H9 (cell line): ENCODE results near the gene TAOK2. TPM values are rescaled to one million over a fixed set of nuclear protein-coding genes. Genes with fewer than 3 reads are reported as not detected.

Experiments
- DNase-seq: peaks from one replicate; pipeline ENCODE4 v3.0.0-alpha.2; 2017
- H2AFZ ChIP-seq: one replicate; pipeline ENCODE4 v1.6.1; 2013; ENCODE audit warnings: mild to moderate bottlenecking, low read length, control low read depth, moderate library complexity
- H2AK5ac ChIP-seq: 2 replicates; pipeline ENCODE4 v1.6.1; 2013; ENCODE audit warnings: low read length, control low read depth, mixed read lengths; ENCODE audit not compliant: insufficient read length
- H2BK120ac ChIP-seq: one replicate; pipeline ENCODE4 v1.6.1; 2013; ENCODE audit warnings: low read depth, mild to moderate bottlenecking, low read length, control low read depth, inconsistent platforms; ENCODE audit not compliant: poor library complexity, severe bottlenecking
- H2BK12ac ChIP-seq: 2 replicates; pipeline ENCODE4 v1.6.1; 2013; ENCODE audit warnings: low read length, control low read depth, mixed read lengths, low read depth; ENCODE audit not compliant: insufficient read length
- H2BK15ac ChIP-seq: 2 replicates; pipeline ENCODE4 v1.6.1; 2013; ENCODE audit warnings: low read depth, low read length, control low read depth
- H2BK20ac ChIP-seq: one replicate; pipeline ENCODE4 v1.6.1; 2013; ENCODE audit warnings: low read depth, mild to moderate bottlenecking, low read length, control low read depth, inconsistent platforms; ENCODE audit not compliant: poor library complexity, severe bottlenecking
- H2BK5ac ChIP-seq: 2 replicates; pipeline ENCODE4 v1.6.1; 2013; ENCODE audit warnings: low read length, control low read depth, mixed read lengths; ENCODE audit not compliant: insufficient read length
- H3K14ac ChIP-seq: 2 replicates; pipeline ENCODE4 v1.6.1; 2013; ENCODE audit warnings: low read length, control low read depth; ENCODE audit not compliant: insufficient read depth
- H3K18ac ChIP-seq: 2 replicates; pipeline ENCODE4 v1.6.1; 2013; ENCODE audit warnings: low read depth, mild to moderate bottlenecking, mixed read lengths, low read length, control low read depth; ENCODE audit not compliant: insufficient read length
- H3K23ac ChIP-seq: 2 replicates; pipeline ENCODE4 v1.6.1; 2013; ENCODE audit warnings: low read length, control low read depth, mixed read lengths, low read depth; ENCODE audit not compliant: insufficient read length
- H3K23me2 ChIP-seq: 2 replicates; pipeline ENCODE4 v1.6.1; 2013; ENCODE audit warnings: low read depth, mild to moderate bottlenecking, mixed read lengths, low read length, control low read depth; ENCODE audit not compliant: insufficient read length, poor library complexity, severe bottlenecking
- H3K27ac ChIP-seq: 2 replicates; pipeline ENCODE4 v1.5.1; 2013; ENCODE audit warnings: low read length, control low read depth, mixed read lengths, low read depth; ENCODE audit not compliant: insufficient read length
- H3K27me3 ChIP-seq: 2 replicates; pipeline ENCODE4 v1.6.1; 2013; ENCODE audit warnings: low read length, control low read depth, inconsistent platforms; ENCODE audit not compliant: insufficient read depth
- H3K4ac ChIP-seq: 2 replicates; pipeline ENCODE4 v1.6.1; 2013; ENCODE audit warnings: low read depth, mild to moderate bottlenecking, control low read depth, inconsistent platforms, low read length, moderate library complexity
- H3K4me1 ChIP-seq: 2 replicates; pipeline ENCODE4 v1.6.1; 2013; ENCODE audit warnings: low read length, control low read depth, inconsistent platforms; ENCODE audit not compliant: insufficient read depth
- H3K4me2 ChIP-seq: 2 replicates; pipeline ENCODE4 v1.6.1; 2013; ENCODE audit warnings: low read length, control low read depth, mixed read lengths; ENCODE audit not compliant: insufficient read length, insufficient read depth
- H3K56ac ChIP-seq: 2 replicates; pipeline ENCODE4 v1.6.1; 2013; ENCODE audit warnings: low read depth, mild to moderate bottlenecking, mixed read lengths, low read length, control low read depth; ENCODE audit not compliant: insufficient read length
- H3K79me1 ChIP-seq: 2 replicates; pipeline ENCODE4 v1.6.1; 2013; ENCODE audit warnings: low read depth, mild to moderate bottlenecking, moderate library complexity, low read length, control low read depth, inconsistent platforms; ENCODE audit not compliant: insufficient read depth, poor library complexity, severe bottlenecking
- H3K79me2 ChIP-seq: 2 replicates; pipeline ENCODE4 v1.6.1; 2013; ENCODE audit warnings: low read length, control low read depth, inconsistent platforms; ENCODE audit not compliant: insufficient read depth
- H3K9ac ChIP-seq: 2 replicates; pipeline ENCODE4 v1.6.1; 2013; ENCODE audit warnings: low read length, control low read depth, mixed read lengths; ENCODE audit not compliant: insufficient read length; ENCODE audit errors: extremely low read depth
- H3K9me3 ChIP-seq: one replicate; pipeline ENCODE4 v1.6.1; 2013; ENCODE audit warnings: low read depth, low read length, inconsistent platforms; ENCODE audit not compliant: control insufficient read depth
- H3T11ph ChIP-seq: one replicate; pipeline ENCODE4 v1.6.1; 2013; ENCODE audit warnings: mild to moderate bottlenecking, low read length, control low read depth, inconsistent platforms
- H4K20me1 ChIP-seq: one replicate; pipeline ENCODE4 v1.6.1; 2013; ENCODE audit not compliant: control insufficient read depth, insufficient read length, insufficient read depth
- H4K5ac ChIP-seq: 2 replicates; pipeline ENCODE4 v1.6.1; 2013; ENCODE audit warnings: low read depth, mild to moderate bottlenecking, mixed read lengths, low read length, control low read depth; ENCODE audit not compliant: insufficient read length
- H4K8ac ChIP-seq: replicated peaks from 2 replicates; pipeline ENCODE4 v1.6.1; 2013; ENCODE audit warnings: low read length, control low read depth, mixed read lengths, low read depth; ENCODE audit not compliant: insufficient read length
- H4K91ac ChIP-seq: 2 replicates; pipeline ENCODE4 v1.6.1; 2013; ENCODE audit warnings: low read depth, mild to moderate bottlenecking, moderate library complexity, mixed read lengths, low read length, control low read depth; ENCODE audit not compliant: insufficient read length
- H3K27ac Mint-ChIP-seq, 3 experiments: 2 replicates in 2 of 3; 3 replicates in 1 of 3; pipeline ENCODE4 v1.8.0; 2020 to 2021; ENCODE audit warnings: mixed read lengths in 3 of 3, mild to moderate bottlenecking in 1 of 3, moderate library complexity in 1 of 3
- H3K27me3 Mint-ChIP-seq: 2 replicates; pipeline ENCODE4 v1.8.0; 2021; ENCODE audit warnings: low read depth, mild to moderate bottlenecking, moderate library complexity, mixed read lengths
- H3K36me3 Mint-ChIP-seq, 3 experiments: 2 replicates in 2 of 3; 3 replicates in 1 of 3; pipeline ENCODE4 v1.8.0; 2020 to 2021; ENCODE audit warnings: low read depth in 3 of 3, mixed read lengths in 3 of 3; ENCODE audit not compliant: insufficient read depth in 1 of 3
- H3K4me1 Mint-ChIP-seq, 2 experiments: 2 replicates each; pipeline ENCODE4 v1.8.0; 2020; ENCODE audit warnings: mixed read lengths in 2 of 2
- H3K4me3 Mint-ChIP-seq, 2 experiments: 2 replicates in 1 of 2; 3 replicates in 1 of 2; pipeline ENCODE4 v1.8.0; 2020 to 2021; ENCODE audit warnings: mild to moderate bottlenecking in 2 of 2, mixed read lengths in 2 of 2, moderate library complexity in 1 of 2
- H3K9me3 Mint-ChIP-seq, 2 experiments: 2 replicates in 1 of 2; 3 replicates in 1 of 2; pipeline ENCODE4 v1.8.0; 2020; ENCODE audit warnings: mild to moderate bottlenecking in 2 of 2, mixed read lengths in 2 of 2, moderate library complexity in 1 of 2
- CTCF ChIP-seq: fragments of 200-600 bp; sonication (generic); conservative IDR thresholded peaks from 3 replicates; pipeline ENCODE4 v1.8.0; 2021; ENCODE audit warnings: antibody characterized with exemption, mild to moderate bottlenecking
- WGBS: extraction: QIAGEN DNeasy Blood & Tissue Kit; methylation state at CpG from one replicate; pipeline ENCODE4 v1.1.7; 2013; ENCODE audit warnings: missing lambda C conversion rate, low lambda C conversion rate, mixed read lengths; ENCODE audit not compliant: insufficient read length; ENCODE audit errors: extremely low coverage; 5-methylcytosine and 5-hydroxymethylcytosine counted together
- total RNA-seq: library from RNA; stranded (reverse); gene quantifications from 2 replicates; pipeline ENCODE4 v1.2.1, GENCODE V29; 2021

The TAOK2 gene
- total RNA-seq, 1 experiment from 2014 or later: 43.9 TPM

- H3K27me3 Mint-ChIP-seq: peaks cover 9% of the 10 kb centered on the region
- Histone ChIP-seq H2BK120ac (no peak overlapping the region), H2BK5ac (no peak overlapping the region), H3K14ac (no peak overlapping the region; the same call in 1 of the 2 replicates), H3K18ac (no peak overlapping the region), H3K79me1 (no peaks in the 10 kb centered on the region), H3K4ac (no peak overlapping the region), H3K79me2 (no peaks in the 10 kb centered on the region), H3K27ac (no peak overlapping the region), H3K9ac (no peak overlapping the region), H3K9me3 (no peaks in the 10 kb centered on the region), H2AK5ac (no peak overlapping the region), H3T11ph (no peak overlapping the region), H3K23me2 (peaks cover 5% of the 10 kb centered on the region), H3K4me1 (0 out of 2 replicates have a peak, but pooled peaks cover 2% of the 10 kb centered on the region), H2BK20ac (no peak overlapping the region), H4K91ac (no peak overlapping the region), H2BK12ac (no peak overlapping the region), H4K20me1 (no peaks in the 10 kb centered on the region), H3K23ac (no peak overlapping the region), H3K4me2 (no peak overlapping the region), H3K56ac (no peak overlapping the region), H2BK15ac (no peak overlapping the region), H4K8ac (no peak overlapping the region), H3K27me3 (no peaks in the 10 kb centered on the region), H4K5ac (no peak overlapping the region), H2AFZ (no peak overlapping the region)
- DNase-seq: no peak
- WGBS: no CpG with 5 or more reads among the region's 17 CpGs
- TF ChIP-seq CTCF: no peak
- peaks cover 20 to 38% (median 24%) of the 10 kb centered on the region in 3 experiments for H3K36me3 Mint-ChIP-seq
- H3K4me3 Mint-ChIP-seq: peak overlapping the region in 1 of 2 experiments; percentile 17; a peak in 2 of 5 replicates
- no peaks in the 10 kb centered on the region; a peak in 1 of 5 replicates for H3K9me3 Mint-ChIP-seq
- peaks cover 0 to 19% of the 10 kb centered on the region in 2 experiments; a peak in 2 of 4 replicates for H3K4me1 Mint-ChIP-seq
- peak overlapping the region in 1 of 3 experiments; percentile 63; a peak in 2 of 7 replicates for H3K27ac Mint-ChIP-seq
These were observed 30.2 kb downstream of the TAOK2 start for GRCh38 chr16:30003670-30004423.
